Heart left ventricle (tissue), 13 donors: Measurements from ENCODE around the gene KRTAP5-9.

Source experiments
- POLR2A ChIP-seq, 2 donors: fragments of 450-650 bp; IDR thresholded peaks; one replicate each; pipeline ENCODE4 v1.6.1; 2017; ENCODE audit warnings: antibody characterized with exemption in 2 of 2, mild to moderate bottlenecking in 2 of 2, moderate library complexity in 2 of 2
- TF ChIP-seq, protein P1 (sequence below), 12 donors: fragments of 200-600 bp; sonication (generic) in 4 of 12; IDR thresholded peaks; one replicate each; pipeline versions ENCODE4 v1.5.0 to v1.8.0; 2018 to 2022; ENCODE audit warnings: antibody characterized with exemption in 12 of 12, mild to moderate bottlenecking in 5 of 12
- donor health status: ischemic (EF 13 %, LVEDD 7.1; RV severe dilation, severe dysfunction).
- donor health status: DM: no; HTN: yes; CAD: no.
- donor health status: DM: no; HTN: no; CAD: no.
- donor health status: ischemic (EF 25% LVEDD 6.9; RV normal size, moderate dysfunction).
- donor health status: ischemic (EF 25% LVEDD 5.7; RV mildly dilated, moderate dysfunction).
- donor health status: ischemic (EF 35%, LVEDD 5.7; RV mildly dilated, moderate dysfunction).
- donor health status: nonischemic (EF 11% LVEDD 7.7; RV severe dilation, severe dysfunction).
- donor health status: DM: yes; HTN: yes; CAD: no.
- donor health status: PGD.
- donor health status: ischemic (EF 29% LVEDD 5.4; RV normal size, mild dysfunction).
- donor health status: nonischemic (EF 23%, LVEDD 6.1; RV moderate dilation, normal function).

DNA sequence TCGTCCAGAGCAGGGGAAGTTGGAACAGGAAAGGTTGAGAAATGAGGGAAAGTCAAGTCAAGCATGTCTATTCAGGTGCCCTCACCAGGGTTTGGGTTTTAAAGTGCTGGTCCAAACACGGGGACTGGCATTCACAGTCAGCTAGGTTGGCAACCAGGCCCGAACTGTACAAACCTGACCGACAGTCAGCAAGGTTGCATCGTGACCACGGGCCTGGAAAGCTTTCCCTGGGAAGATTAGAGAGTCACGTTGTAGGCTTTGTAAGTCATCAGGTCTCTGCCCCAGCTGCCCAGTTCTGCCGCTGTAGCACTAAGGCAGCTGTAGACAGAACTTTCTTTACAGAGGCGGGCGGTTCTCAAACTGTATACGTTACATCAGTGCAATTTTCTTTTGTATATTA, 24.6 kb downstream of the KRTAP5-9 start:
- TF ChIP-seq, protein P1, sequence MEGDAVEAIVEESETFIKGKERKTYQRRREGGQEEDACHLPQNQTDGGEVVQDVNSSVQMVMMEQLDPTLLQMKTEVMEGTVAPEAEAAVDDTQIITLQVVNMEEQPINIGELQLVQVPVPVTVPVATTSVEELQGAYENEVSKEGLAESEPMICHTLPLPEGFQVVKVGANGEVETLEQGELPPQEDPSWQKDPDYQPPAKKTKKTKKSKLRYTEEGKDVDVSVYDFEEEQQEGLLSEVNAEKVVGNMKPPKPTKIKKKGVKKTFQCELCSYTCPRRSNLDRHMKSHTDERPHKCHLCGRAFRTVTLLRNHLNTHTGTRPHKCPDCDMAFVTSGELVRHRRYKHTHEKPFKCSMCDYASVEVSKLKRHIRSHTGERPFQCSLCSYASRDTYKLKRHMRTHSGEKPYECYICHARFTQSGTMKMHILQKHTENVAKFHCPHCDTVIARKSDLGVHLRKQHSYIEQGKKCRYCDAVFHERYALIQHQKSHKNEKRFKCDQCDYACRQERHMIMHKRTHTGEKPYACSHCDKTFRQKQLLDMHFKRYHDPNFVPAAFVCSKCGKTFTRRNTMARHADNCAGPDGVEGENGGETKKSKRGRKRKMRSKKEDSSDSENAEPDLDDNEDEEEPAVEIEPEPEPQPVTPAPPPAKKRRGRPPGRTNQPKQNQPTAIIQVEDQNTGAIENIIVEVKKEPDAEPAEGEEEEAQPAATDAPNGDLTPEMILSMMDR (IDR thresholded peaks at IDR 0.05): no peak
- TF ChIP-seq POLR2A (IDR thresholded peaks at IDR 0.05): no peak
